Endothelial cell of umbilical vein (primary cell): ENCODE data around the gene TTC4. TPM values are rescaled to one million over a fixed set of nuclear protein-coding genes. Genes with fewer than 3 reads are reported as not detected.

ENCODE experiments used
- BruUV-seq: library from RNA; stranded (reverse); fragments of 400-500 nt; replicated peaks from 2 replicates; lab custom pipeline; 2021; lab: Mats Ljungman, UMichigan
- CTCF ChIA-PET: fragments of 300-600, 350-600 bp; sonication (Branson Sonifier 250); formaldehyde crosslinking; loops from one replicate; lab custom pipeline; 2021; ENCODE audit warnings: antibody characterized with exemption, inconsistent platforms; lab: Charles Lee
- POLR2A ChIA-PET: fragments of 300-600, 350-600 bp; sonication (Branson Sonifier 250); formaldehyde crosslinking; loops from one replicate; lab custom pipeline; 2021; ENCODE audit warnings: antibody characterized with exemption, inconsistent platforms; lab: Charles Lee
- DNase-seq: peaks from one replicate; pipeline ENCODE4 v3.0.0-alpha.2; 2011; ENCODE audit warnings: low read depth, low spot score
- FAIRE-seq: peaks from 2 replicates; lab custom pipeline; 2011; peaks lifted over from hg19 to GRCh38; lab: Jason Lieb, UNC
- H2AFZ ChIP-seq: 2 replicates; pipeline ENCODE4 v1.6.0; 2012; ENCODE audit warnings: low read depth, low read length, control low read depth, inconsistent platforms
- H3K27ac ChIP-seq: 2 replicates; pipeline ENCODE4 v1.5.1; 2011; ENCODE audit warnings: low read depth, mild to moderate bottlenecking, control low read depth, low read length, moderate library complexity; ENCODE audit not compliant: insufficient read depth
- H3K27me3 ChIP-seq, 2 experiments: 2 replicates each; pipeline versions ENCODE4 v1.6.0 to v1.6.1; 2011; ENCODE audit warnings: low read length in 2 of 2, mixed read lengths in 1 of 2; ENCODE audit not compliant: control insufficient read depth in 2 of 2, insufficient read depth in 2 of 2
- H3K36me3 ChIP-seq, 2 experiments: 2 replicates in 1 of 2; 3 replicates in 1 of 2; pipeline ENCODE4 v1.5.1; 2011; ENCODE audit warnings: low read length in 2 of 2, mild to moderate bottlenecking in 1 of 2, moderate library complexity in 1 of 2; ENCODE audit not compliant: control insufficient read depth in 2 of 2, insufficient read depth in 2 of 2; ENCODE audit errors: extremely low read depth in 1 of 2
- H3K4me1 ChIP-seq: 3 replicates; pipeline ENCODE4 v1.5.1; 2011; ENCODE audit warnings: mild to moderate bottlenecking, low read length; ENCODE audit not compliant: control insufficient read depth, insufficient read depth; ENCODE audit errors: extremely low read depth
- H3K4me2 ChIP-seq: 2 replicates; pipeline ENCODE4 v1.6.1; 2011; ENCODE audit warnings: low read length, control low read depth, mixed read lengths; ENCODE audit not compliant: insufficient read depth
- H3K4me3 ChIP-seq, 3 experiments: fragments of 200-600 bp in 1 of 3; sonication (generic), shearing (Covaris generic) in 1 of 3; replicated peaks in 1 of 3; 2 replicates each; pipeline ENCODE4 v1.5.1; 2011 to 2016; ENCODE audit warnings: control low read depth in 3 of 3, low read length in 3 of 3, mild to moderate bottlenecking in 2 of 3, inconsistent platforms in 1 of 3, low read depth in 1 of 3, moderate library complexity in 1 of 3; ENCODE audit not compliant: insufficient read depth in 1 of 3
- H3K79me2 ChIP-seq: 2 replicates; pipeline ENCODE4 v1.6.0; 2012; ENCODE audit warnings: low read length, inconsistent platforms; ENCODE audit not compliant: control insufficient read depth, insufficient read depth
- H3K9ac ChIP-seq: replicated peaks from 2 replicates; pipeline ENCODE3; 2011; ENCODE audit warnings: low read length, control low read depth; ENCODE audit not compliant: insufficient read depth; ENCODE audit errors: extremely low read depth
- H3K9me1 ChIP-seq: replicated peaks from 3 replicates; pipeline ENCODE4 v1.6.0; 2011; ENCODE audit warnings: mild to moderate bottlenecking, low read length; ENCODE audit not compliant: control insufficient read depth, insufficient read depth; ENCODE audit errors: extremely low read depth
- H3K9me3 ChIP-seq: replicated peaks from 2 replicates; pipeline ENCODE4 v1.5.1; 2012; ENCODE audit warnings: low read length, inconsistent platforms; ENCODE audit not compliant: control insufficient read depth, insufficient read depth
- H4K20me1 ChIP-seq: replicated peaks from 2 replicates; pipeline ENCODE3; 2011; ENCODE audit warnings: mild to moderate bottlenecking, low read length; ENCODE audit not compliant: control insufficient read depth, insufficient read depth; ENCODE audit errors: extremely low read depth
- EZH2 ChIP-seq: IDR thresholded peaks from 2 replicates; pipeline ENCODE4 v1.6.1; 2012; ENCODE audit warnings: borderline replicate concordance, low read depth, mild to moderate bottlenecking, moderate library complexity, low read length, inconsistent platforms; ENCODE audit not compliant: severe bottlenecking
- FOS ChIP-seq: IDR thresholded peaks from 2 replicates; pipeline ENCODE4 v1.6.1; 2011; ENCODE audit warnings: mild to moderate bottlenecking, low read length, moderate library complexity, borderline replicate concordance; ENCODE audit not compliant: insufficient read depth
- JUN ChIP-seq: IDR thresholded peaks from 2 replicates; pipeline ENCODE4 v1.6.1; 2011; ENCODE audit warnings: borderline replicate concordance, low read depth; ENCODE audit not compliant: insufficient read length, insufficient read depth
- MYC ChIP-seq: IDR thresholded peaks from one replicate; pipeline ENCODE4 v1.6.1; 2011; ENCODE audit warnings: mild to moderate bottlenecking, low read depth, low read length
- POLR2A ChIP-seq: IDR thresholded peaks from 2 replicates; pipeline ENCODE4 v1.6.1; 2012; ENCODE audit warnings: low read depth, mild to moderate bottlenecking, control low read depth, low read length
- dilution Hi-C: fragments of 300-500 bp; cut with MboI; formaldehyde crosslinking; loops from one replicate; pipeline ENCODE4 v1.15.0; 2019; ENCODE audit warnings: low sequenced_read_pairs; ENCODE audit not compliant: extremely low pct_ligation_motif_present
- intact Hi-C: fragments of 100-400 bp; cut with micrococcal nuclease; formaldehyde crosslinking; loops from one replicate; pipeline ENCODE4 v1.10.0; 2022
- polyA plus RNA-seq, 4 experiments: library from polyadenylated mRNA; depleted of rRNA in 3 of 4; stranded (reverse) in 3 of 4; unstranded in 1 of 4; fragments of >200 nt; gene quantifications; 2 replicates each; pipeline versions ENCODE4 v1.2.1 to v1.2.3, GENCODE V29; 2011 to 2012; ENCODE audit warnings: missing spikeins in 1 of 4
- total RNA-seq: library from RNA; stranded (reverse); gene quantifications from 2 replicates; pipeline ENCODE4 v1.2.3, GENCODE V29; 2021

The TTC4 gene
- total and polyA plus RNA-seq, 2 donors (not counting 3 experiments of a cell fraction or from before 2014, with no cell fraction given): 19.2 to 28.8 TPM

DNA sequence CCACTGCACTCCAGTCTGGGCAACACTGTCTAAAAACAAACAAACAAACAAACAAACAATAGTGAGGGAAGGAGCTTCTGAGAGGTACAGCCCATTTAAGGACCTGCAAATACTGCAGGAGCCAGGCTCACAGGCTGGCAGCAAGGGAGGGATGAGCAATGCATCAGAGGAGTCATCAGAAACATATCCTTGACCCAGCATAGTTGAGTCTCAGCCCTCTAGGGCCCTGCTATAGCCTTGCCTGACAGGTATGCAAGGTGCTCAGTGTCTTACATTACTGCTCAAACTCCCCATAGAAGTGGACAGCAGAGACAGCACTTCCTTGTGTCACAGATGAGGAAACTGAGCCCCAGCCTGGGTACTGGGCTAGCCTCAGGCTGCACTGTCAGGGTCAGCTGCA is 7.3 kb upstream of the TTC4 start:
- Histone ChIP-seq H3K27ac (no peak overlapping the region), H3K27me3 (peaks cover 0 to 2% of the 10 kb centered on the region in 2 experiments), H3K4me2 (no peak overlapping the region), H2AFZ (no peak overlapping the region), H4K20me1 (no peaks in the 10 kb centered on the region), H3K9me1 (no peaks in the 10 kb centered on the region), H3K9me3 (no peaks in the 10 kb centered on the region), H3K79me2 (no peaks in the 10 kb centered on the region), H3K9ac (no peak overlapping the region), H3K4me1 (no peaks in the 10 kb centered on the region), H3K36me3 (no peaks in the 10 kb centered on the region), H3K4me3 (no peak overlapping the region)
- DNase-seq (no peak), FAIRE-seq (no peak)
- ChIA-PET CTCF (no interaction called here), POLR2A (no interaction called here)
- TF ChIP-seq EZH2 (no peak), MYC (no peak), FOS (no peak)
- BruUV-seq: no TSS peak
- intact Hi-C loops: no loop called here
- dilution Hi-C loops: no loop called here

GRCh38 chr1:54709547-54710292 is 5.9 kb upstream of the TTC4 start:
- H3K27ac ChIP-seq: no peak overlapping the region
- H3K36me3 ChIP-seq: no peaks in the 10 kb centered on the region
- intact Hi-C loops: no loop called here
- no peak overlapping the region for H3K4me2 ChIP-seq
- no peaks in the 10 kb centered on the region for H3K9me3 ChIP-seq
- no peak overlapping the region for H2AFZ ChIP-seq
- peaks cover 0 to 2% of the 10 kb centered on the region in 2 experiments for H3K27me3 ChIP-seq
- ChIA-PET CTCF (no interaction called here), POLR2A (no interaction called here)
- no peak for FAIRE-seq
- H3K4me1 ChIP-seq: no peaks in the 10 kb centered on the region
- no peak overlapping the region for H3K4me3 ChIP-seq
- BruUV-seq: no TSS peak
- H4K20me1 ChIP-seq: no peaks in the 10 kb centered on the region
- no peak for TF ChIP-seq POLR2A
- no peak for TF ChIP-seq JUN
- TF ChIP-seq EZH2: no peak
- dilution Hi-C loops: no loop called here
- H3K9ac ChIP-seq: no peak overlapping the region
- H3K79me2 ChIP-seq: no peaks in the 10 kb centered on the region
- no peaks in the 10 kb centered on the region for H3K9me1 ChIP-seq
- DNase-seq: no peak
